ENCODE measurements around the gene AGMAT. TPM values are rescaled to one million over a fixed set of nuclear protein-coding genes. Genes with fewer than 3 reads are reported as not detected.
"Not testable (repeated sequence)": the region's sequence is repeated elsewhere in the genome, so short reads cannot be mapped to it uniquely, and the experiment has no call there.

AGMAT gene
- total RNA-seq, 4 donors from 2014 or later = 0.85 to 2.6 (median 2.0) TPM

GRCh38 chr1:15616373-15617172, 31.7 kb upstream of the AGMAT start:
- no peaks in the 10 kb centered on the region for H3K36me3 ChIP-seq
- H3K4me3 ChIP-seq = peak overlapping the region; percentile 50 to 77 (median 57)
- peak overlapping the region; percentile 83 to 98 (median 95) for H3K27ac ChIP-seq
- H3K9me3 ChIP-seq = no peaks in the 10 kb centered on the region
- intact Hi-C loops (cut with DNase I; ENCODE audit: low total_unique reads) (loop anchor here (1.0 to 5.0 kb wide), 4 partner anchors 13 to 401 kb away; partner anchors contain the start of genes DNAJC16, HSPB7 and PLEKHM2), in situ Hi-C loops (cut with MboI; ENCODE audit: low sequenced_read_pairs in 4 of 4) (no loop called here)
- no peak for TF ChIP-seq POLR2A (IDR thresholded peaks at IDR 0.05)
- TF ChIP-seq CTCF (IDR thresholded peaks at IDR 0.05 in 4 of 5, conservative IDR thresholded peaks at IDR 0.05 in 1 of 5) = no peak
- H3K4me1 ChIP-seq = peaks cover 24 to 36% of the 10 kb centered on the region in 2 donors
- ATAC-seq = peak in 1 of 2 donors; percentile 6
- no peak for DNase-seq
- no peaks in the 10 kb centered on the region for H3K27me3 ChIP-seq

GRCh38 chr1:15610167-15610566, 25.3 kb upstream of the AGMAT start:
- ATAC-seq (no peak), DNase-seq (no peak)
- Histone ChIP-seq H3K4me1 (no peaks in the 10 kb centered on the region), H3K27me3 (no peaks in the 10 kb centered on the region), H3K36me3 (no peaks in the 10 kb centered on the region), H3K27ac (no peak overlapping the region), H3K4me3 (no peak overlapping the region), H3K9me3 (no peaks in the 10 kb centered on the region)
- intact Hi-C loops (cut with DNase I; ENCODE audit: low total_unique reads) = no loop called here
- in situ Hi-C loops (cut with MboI; ENCODE audit: low sequenced_read_pairs in 4 of 4) = no loop called here
- TF ChIP-seq POLR2A (IDR thresholded peaks at IDR 0.05) (no peak), CTCF (IDR thresholded peaks at IDR 0.05 in 4 of 5, conservative IDR thresholded peaks at IDR 0.05 in 1 of 5) (no peak)

- H3K9me3 ChIP-seq = no peaks in the 10 kb centered on the region
- ATAC-seq (no peak), DNase-seq (no peak)
- no peak for TF ChIP-seq CTCF (IDR thresholded peaks at IDR 0.05 in 4 of 5, conservative IDR thresholded peaks at IDR 0.05 in 1 of 5)
- TF ChIP-seq POLR2A (IDR thresholded peaks at IDR 0.05) = no peak
- H3K36me3 ChIP-seq = no peaks in the 10 kb centered on the region
- H3K27ac ChIP-seq = no peak overlapping the region
- no peaks in the 10 kb centered on the region for H3K27me3 ChIP-seq
- H3K4me1 ChIP-seq = no peaks in the 10 kb centered on the region
- in situ Hi-C loops (cut with MboI; ENCODE audit: low sequenced_read_pairs in 4 of 4) (no loop called here), intact Hi-C loops (cut with DNase I; ENCODE audit: low total_unique reads) (no loop called here)
- H3K4me3 ChIP-seq = no peak overlapping the region
Observed at GRCh38 chr1:15609631-15610030, 24.8 kb upstream of the AGMAT start.

GRCh38 chr1:15605398-15606383, 20.8 kb upstream of the AGMAT start:
- ATAC-seq = no peak
- no peak for TF ChIP-seq CTCF (IDR thresholded peaks at IDR 0.05 in 4 of 5, conservative IDR thresholded peaks at IDR 0.05 in 1 of 5)
- no peak for TF ChIP-seq POLR2A (IDR thresholded peaks at IDR 0.05)
- Histone ChIP-seq H3K36me3 (no peaks in the 10 kb centered on the region), H3K4me1 (peaks cover 10 to 24% of the 10 kb centered on the region in 2 donors), H3K9me3 (no peaks in the 10 kb centered on the region), H3K27ac (no peak overlapping the region), H3K4me3 (no peak overlapping the region), H3K27me3 (no peaks in the 10 kb centered on the region)
- in situ Hi-C loops (cut with MboI; ENCODE audit: low sequenced_read_pairs in 4 of 4) (no loop called here), intact Hi-C loops (cut with DNase I; ENCODE audit: low total_unique reads) (no loop called here)
- no peak for DNase-seq

GRCh38 chr1:15604400-15604799, 19.5 kb upstream of the AGMAT start:
- H3K4me3 ChIP-seq; H3K36me3 ChIP-seq; ATAC-seq; DNase-seq; H3K27me3 ChIP-seq; intact Hi-C loops (cut with DNase I; ENCODE audit: low total_unique reads); H3K9me3 ChIP-seq; in situ Hi-C loops (cut with MboI; ENCODE audit: low sequenced_read_pairs in 4 of 4): not testable (repeated sequence)
- peaks cover 10 to 31% of the 10 kb centered on the region in 2 donors for H3K4me1 ChIP-seq
- H3K27ac ChIP-seq = peak overlapping the region in 3 of 4 donors; percentile 85 to 93 (median 88)

GRCh38 chr1:15603966-15604282, 19.1 kb upstream of the AGMAT start:
- H3K27me3 ChIP-seq; DNase-seq; H3K36me3 ChIP-seq; in situ Hi-C loops (cut with MboI; ENCODE audit: low sequenced_read_pairs in 4 of 4); H3K9me3 ChIP-seq; ATAC-seq: not testable (repeated sequence)
- Histone ChIP-seq H3K4me3 (peak overlapping the region; percentile 58 to 86 (median 72)), H3K27ac (peak overlapping the region; percentile 82 to 93 (median 86)), H3K4me1 (peaks cover 13 to 31% of the 10 kb centered on the region in 2 donors)
- intact Hi-C loops (cut with DNase I; ENCODE audit: low total_unique reads) = loop anchor here (1.0 kb wide), 2 partner anchors 13 to 80 kb away; partner anchors contain the start of genes CASP9 and DDI2
